ENCODE results near the gene SLC39A11. TPM values are rescaled to one million over a fixed set of nuclear protein-coding genes. Genes with fewer than 3 reads are reported as not detected.

The SLC39A11 gene
- total and polyA plus RNA-seq, 2 of the 13 experiments (the other 11 are each of a cell fraction or from before 2014, with no cell fraction given): 17.2 to 31.5 TPM

DNA sequence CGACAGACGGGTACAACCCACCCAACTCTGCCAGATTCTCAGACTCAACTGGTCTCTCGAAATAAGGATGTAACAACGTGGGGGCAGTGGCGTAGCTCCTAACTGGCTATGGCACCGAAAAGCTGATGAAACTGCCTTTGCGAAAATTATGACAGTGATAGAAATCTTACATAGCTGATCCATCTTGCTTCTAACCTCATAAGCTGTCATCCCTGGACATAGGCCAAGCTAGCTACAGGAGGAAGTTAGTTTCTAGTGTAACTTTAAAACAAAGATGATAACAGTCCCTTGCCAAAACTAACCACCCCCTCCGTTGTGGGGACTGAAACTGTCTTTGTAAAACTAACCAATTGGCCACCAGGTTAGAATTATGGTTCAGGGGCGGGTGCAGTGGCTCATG lies 220.1 kb downstream of the SLC39A11 start:
- no peak overlapping the region for H3K4me3 ChIP-seq (replicated peaks in 1 of 3; ENCODE audit: insufficient read depth in 1 of 3, low read depth in 2 of 3, low read length in 3 of 3)
- no peaks in the 10 kb centered on the region for H3K79me2 ChIP-seq (ENCODE audit: insufficient read depth, low read length)
- 96% methylated on average over 9 of the region's 9 CpGs for WGBS (ENCODE audit: low lambda C conversion rate)
- no peaks in the 10 kb centered on the region; a peak in 1 of 5 replicates for H3K36me3 ChIP-seq (replicated peaks in 1 of 2; ENCODE audit: control insufficient read depth in 1 of 2, insufficient read depth in 2 of 2, low read length in 2 of 2)
- H3K9me3 ChIP-seq (ENCODE audit: low read length): peaks cover 10% of the 10 kb centered on the region; the same call in 1 of the 2 replicates
- ATAC-seq (no peak), DNase-seq (ENCODE audit: low spot score) (no peak), FAIRE-seq (no peak)
- no peaks in the 10 kb centered on the region for H3K27me3 ChIP-seq (ENCODE audit: control insufficient read depth in 1 of 2, insufficient read depth in 2 of 2, low read length in 2 of 2)
- no peaks in the 10 kb centered on the region for H3K4me1 ChIP-seq (ENCODE audit: insufficient read depth, low read length)
- no peak overlapping the region for H3K27ac ChIP-seq (ENCODE audit: extremely low read length, insufficient read depth, low read length)
- in situ Hi-C loops (cut with HindIII; ENCODE audit: extremely low pct_ligation_motif_present, low pct_unique_long_range_greater_than_20kb): no loop called here
- intact Hi-C loops (cut with micrococcal nuclease; ENCODE audit: unreplicated experiment): no loop called here
- BruUV-seq (replicated peaks): no TSS peak
- POLR2A ChIA-PET: no interaction called here
- H3K4me2 ChIP-seq (ENCODE audit: low read depth, low read length): no peak overlapping the region
- no peaks in the 10 kb centered on the region for H4K20me1 ChIP-seq (ENCODE audit: insufficient read depth, low read length)
- no peak overlapping the region for H3K9ac ChIP-seq (ENCODE audit: insufficient read depth, low read depth, low read length)
- H2AFZ ChIP-seq (ENCODE audit: low read length): no peak overlapping the region
- TF ChIP-seq BHLHE40 (IDR thresholded peaks at IDR 0.05; ENCODE audit: low read length) (no peak), ZNF496 (CRISPR knock-in tag; IDR thresholded peaks at IDR 0.05; ENCODE audit: insufficient replicate concordance) (no peak), PPARG (CRISPR knock-in tag; conservative IDR thresholded peaks at IDR 0.05) (no peak), ZNF292 (CRISPR knock-in tag; IDR thresholded peaks at IDR 0.05; ENCODE audit: borderline replicate concordance, low read depth) (no peak), ZSCAN21 (CRISPR knock-in tag; IDR thresholded peaks at IDR 0.05; ENCODE audit: borderline replicate concordance) (no peak), ZNF431 (CRISPR knock-in tag; IDR thresholded peaks at IDR 0.05; ENCODE audit: borderline replicate concordance, low read depth) (no peak), ZNF552 (CRISPR knock-in tag; IDR thresholded peaks at IDR 0.05; ENCODE audit: borderline replicate concordance) (no peak), GTF3A (CRISPR knock-in tag; conservative IDR thresholded peaks at IDR 0.05) (no peak), RAD21 (CRISPR knock-in tag; IDR thresholded peaks at IDR 0.05) (no peak)
- TF ChIP-seq, protein P1, sequence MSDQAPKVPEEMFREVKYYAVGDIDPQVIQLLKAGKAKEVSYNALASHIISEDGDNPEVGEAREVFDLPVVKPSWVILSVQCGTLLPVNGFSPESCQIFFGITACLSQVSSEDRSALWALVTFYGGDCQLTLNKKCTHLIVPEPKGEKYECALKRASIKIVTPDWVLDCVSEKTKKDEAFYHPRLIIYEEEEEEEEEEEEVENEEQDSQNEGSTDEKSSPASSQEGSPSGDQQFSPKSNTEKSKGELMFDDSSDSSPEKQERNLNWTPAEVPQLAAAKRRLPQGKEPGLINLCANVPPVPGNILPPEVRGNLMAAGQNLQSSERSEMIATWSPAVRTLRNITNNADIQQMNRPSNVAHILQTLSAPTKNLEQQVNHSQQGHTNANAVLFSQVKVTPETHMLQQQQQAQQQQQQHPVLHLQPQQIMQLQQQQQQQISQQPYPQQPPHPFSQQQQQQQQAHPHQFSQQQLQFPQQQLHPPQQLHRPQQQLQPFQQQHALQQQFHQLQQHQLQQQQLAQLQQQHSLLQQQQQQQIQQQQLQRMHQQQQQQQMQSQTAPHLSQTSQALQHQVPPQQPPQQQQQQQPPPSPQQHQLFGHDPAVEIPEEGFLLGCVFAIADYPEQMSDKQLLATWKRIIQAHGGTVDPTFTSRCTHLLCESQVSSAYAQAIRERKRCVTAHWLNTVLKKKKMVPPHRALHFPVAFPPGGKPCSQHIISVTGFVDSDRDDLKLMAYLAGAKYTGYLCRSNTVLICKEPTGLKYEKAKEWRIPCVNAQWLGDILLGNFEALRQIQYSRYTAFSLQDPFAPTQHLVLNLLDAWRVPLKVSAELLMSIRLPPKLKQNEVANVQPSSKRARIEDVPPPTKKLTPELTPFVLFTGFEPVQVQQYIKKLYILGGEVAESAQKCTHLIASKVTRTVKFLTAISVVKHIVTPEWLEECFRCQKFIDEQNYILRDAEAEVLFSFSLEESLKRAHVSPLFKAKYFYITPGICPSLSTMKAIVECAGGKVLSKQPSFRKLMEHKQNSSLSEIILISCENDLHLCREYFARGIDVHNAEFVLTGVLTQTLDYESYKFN (CRISPR knock-in tag; conservative IDR thresholded peaks at IDR 0.05): no peak
- TF ChIP-seq, protein P2, sequence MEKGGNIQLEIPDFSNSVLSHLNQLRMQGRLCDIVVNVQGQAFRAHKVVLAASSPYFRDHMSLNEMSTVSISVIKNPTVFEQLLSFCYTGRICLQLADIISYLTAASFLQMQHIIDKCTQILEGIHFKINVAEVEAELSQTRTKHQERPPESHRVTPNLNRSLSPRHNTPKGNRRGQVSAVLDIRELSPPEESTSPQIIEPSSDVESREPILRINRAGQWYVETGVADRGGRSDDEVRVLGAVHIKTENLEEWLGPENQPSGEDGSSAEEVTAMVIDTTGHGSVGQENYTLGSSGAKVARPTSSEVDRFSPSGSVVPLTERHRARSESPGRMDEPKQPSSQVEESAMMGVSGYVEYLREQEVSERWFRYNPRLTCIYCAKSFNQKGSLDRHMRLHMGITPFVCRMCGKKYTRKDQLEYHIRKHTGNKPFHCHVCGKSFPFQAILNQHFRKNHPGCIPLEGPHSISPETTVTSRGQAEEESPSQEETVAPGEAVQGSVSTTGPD (CRISPR knock-in tag; IDR thresholded peaks at IDR 0.05): no peak
- CTCF ChIA-PET (ENCODE audit: low intra/inter-chr PET ratio, low total read pairs): no interaction called here

Measured in HepG2 (cell line).